GM21528 (cell line): ENCODE measurements around the gene JAG1.

ENCODE experiments used
- ATAC-seq: cut with Tn5 transposase; IDR thresholded peaks from one replicate; pipeline ENCODE4 v1.9.1; 2021; ENCODE audit warnings: mild to moderate bottlenecking, moderate library complexity; ENCODE audit not compliant: unreplicated experiment, low FRiP score

JAG1 gene

GRCh38 chr20:10669843-10670446 is 3.9 kb downstream of the JAG1 start:
- ATAC-seq, result no peak

DNA sequence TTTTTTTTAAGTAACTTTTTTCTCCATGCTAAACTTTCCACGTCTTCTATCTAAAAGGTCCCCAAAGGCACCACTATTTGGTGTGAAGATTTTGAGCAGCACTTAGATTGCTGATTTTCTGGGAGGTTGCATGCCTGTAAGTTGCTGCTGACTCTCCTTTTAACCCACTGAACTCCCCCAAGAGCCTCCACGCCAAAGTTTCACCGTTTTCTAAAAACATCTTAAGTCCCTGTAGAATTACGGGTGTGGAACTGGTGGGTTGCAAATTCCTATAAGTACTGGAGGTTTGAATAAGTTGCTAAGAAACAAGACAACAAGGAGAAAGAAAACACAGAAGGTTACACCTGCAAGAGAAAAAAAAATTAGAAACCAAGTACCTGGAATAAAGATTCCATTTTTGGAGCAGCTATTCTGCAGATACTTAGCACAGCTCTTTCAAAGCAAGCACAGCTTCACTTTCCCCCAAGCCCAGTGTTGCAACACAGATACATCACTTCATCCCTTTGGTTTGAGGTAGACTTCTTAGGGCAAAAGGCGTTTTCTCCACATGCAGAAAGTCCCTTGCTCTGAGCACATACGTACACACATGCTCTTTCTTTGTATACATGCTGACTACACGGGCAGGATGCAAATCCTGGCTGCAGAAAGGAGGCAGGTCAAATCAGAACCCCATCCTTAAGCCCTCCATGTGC is 5.0 kb downstream of the JAG1 start:
- no peak for ATAC-seq

DNA sequence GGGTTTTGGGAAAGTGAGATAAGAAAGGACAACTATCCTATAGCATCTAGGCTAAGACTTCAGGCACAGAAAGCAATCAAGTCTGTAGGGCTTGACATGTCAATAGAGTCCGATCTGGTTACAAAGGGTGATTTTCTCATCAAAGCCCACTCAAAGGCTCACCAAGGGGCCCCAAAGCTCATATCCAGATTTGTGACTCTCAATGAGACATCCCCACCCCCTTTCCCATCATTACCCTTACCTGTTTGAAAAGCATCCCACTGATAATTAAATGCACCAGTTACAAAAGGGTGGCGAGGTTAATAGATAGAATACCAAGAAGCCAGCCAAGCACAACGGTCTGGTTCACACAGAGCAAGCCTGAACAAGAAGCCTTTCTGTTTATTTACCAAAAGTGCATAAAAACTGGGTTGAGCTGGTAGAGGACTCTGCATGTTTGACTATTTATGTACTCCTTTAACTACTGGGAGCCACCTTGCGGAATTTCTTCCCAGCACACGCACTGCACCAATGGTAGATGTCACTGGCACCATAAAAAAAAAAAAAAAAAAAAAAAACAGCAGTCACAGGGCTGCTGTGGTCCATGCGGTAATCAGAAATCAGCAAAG is 6.1 kb downstream of the JAG1 start:
- ATAC-seq, result no peak

- no peak for ATAC-seq
Measured at GRCh38 chr20:10667077-10667401, 6.8 kb downstream of the JAG1 start.

- no peak for ATAC-seq
Measured at GRCh38 chr20:10666221-10667076, 7.3 kb downstream of the JAG1 start.

DNA sequence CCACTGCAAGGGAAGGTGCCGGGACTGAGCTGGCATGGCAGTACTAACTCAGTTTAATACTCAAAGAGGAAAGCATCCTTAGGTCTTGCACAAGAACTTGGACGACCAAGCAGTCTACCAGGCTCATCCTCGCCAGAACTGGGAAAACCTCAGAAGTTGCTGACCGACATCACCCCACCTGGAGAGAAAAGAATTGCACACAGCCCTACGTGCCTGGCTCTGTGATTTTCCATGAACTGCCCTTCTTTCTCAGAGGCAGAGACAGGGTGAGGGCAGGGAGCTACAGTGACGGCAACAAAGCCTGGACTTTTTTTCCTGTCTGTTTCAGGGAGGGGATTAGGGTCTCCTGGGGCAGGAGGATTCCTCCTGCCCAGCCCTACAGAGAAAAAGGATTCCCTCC is 8.0 kb downstream of the JAG1 start:
- no peak for ATAC-seq

DNA sequence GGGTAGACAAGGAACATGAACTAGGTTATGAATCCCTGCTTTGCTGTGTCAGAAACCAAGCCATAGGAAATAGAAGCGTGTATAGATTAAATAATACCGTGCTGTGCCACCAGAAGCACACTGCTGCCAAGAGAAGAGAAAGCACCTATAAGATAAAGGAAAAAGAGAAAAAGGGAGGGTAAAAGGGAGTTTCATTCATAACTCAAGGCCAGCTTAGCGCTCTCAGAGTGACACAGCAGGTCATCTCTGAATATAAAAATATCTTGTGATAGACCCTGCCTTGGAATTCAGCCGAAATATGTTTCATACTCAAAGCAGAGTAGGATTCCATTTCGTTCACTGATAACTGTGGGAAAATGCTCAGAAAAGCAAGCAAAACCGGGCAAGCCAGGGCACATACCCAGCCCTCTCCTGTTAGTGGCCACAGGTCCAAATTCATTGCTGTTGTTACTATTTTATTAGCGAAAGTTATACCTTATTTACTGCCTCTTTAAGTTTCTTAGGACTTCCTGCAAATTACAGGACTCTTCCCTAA is 8.7 kb downstream of the JAG1 start:
- ATAC-seq, result no peak

DNA sequence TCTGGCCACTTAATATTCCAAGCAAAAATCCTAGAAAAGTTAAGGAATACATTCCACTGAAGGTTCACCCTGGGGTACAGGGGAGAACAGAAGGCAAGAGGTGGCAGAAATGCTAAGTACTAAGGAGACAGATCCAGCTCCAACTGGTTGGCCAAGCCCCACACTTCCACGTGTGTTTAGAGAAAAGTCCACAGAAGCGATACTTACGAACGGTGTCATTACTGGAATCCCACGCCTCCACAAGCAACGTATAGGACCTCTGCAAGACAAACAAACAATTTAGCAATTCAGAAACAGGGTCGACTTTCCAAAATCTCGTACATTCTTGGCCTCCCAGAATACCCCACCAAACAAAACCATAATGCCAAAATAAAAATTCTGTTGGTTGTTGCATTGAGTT is 10.0 kb downstream of the JAG1 start:
- no peak for ATAC-seq

DNA sequence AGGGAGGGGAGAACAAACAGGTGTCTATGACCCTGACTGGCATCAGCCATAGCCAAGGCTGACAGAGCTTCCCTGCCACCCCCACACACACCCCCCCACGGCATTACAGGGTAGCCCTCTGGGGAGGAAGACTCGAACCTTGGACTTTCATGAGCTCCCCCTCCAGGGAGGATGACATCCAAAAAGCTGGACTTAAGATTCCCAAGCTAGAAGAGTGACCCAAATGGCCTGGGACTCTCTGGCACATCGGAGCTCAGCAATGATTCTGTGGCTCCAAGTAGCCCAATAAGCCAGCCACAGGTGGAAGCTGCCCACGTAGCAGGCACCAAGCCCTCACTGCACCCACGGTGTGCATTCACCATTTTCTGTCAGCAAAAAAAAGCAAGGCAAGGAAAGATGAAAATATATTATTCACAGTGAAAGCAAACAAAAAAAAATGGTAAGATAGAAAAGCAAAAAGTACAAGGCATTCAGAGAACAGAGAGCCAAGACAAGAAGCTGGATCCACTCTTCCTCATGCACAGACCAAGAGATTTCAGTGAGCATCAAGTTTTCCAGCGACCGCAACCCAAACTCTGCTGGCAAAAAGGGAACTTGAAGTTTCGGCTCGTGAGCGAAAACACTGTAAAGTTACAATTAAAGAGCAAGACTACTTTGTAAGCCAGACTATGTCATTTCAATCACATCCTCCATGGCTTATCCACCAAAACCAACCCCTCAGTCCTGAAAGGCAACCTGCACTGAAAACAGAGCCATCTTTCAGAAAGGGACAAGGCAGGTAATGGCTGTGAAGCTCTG is 10.9 kb downstream of the JAG1 start:
- no peak for ATAC-seq

DNA sequence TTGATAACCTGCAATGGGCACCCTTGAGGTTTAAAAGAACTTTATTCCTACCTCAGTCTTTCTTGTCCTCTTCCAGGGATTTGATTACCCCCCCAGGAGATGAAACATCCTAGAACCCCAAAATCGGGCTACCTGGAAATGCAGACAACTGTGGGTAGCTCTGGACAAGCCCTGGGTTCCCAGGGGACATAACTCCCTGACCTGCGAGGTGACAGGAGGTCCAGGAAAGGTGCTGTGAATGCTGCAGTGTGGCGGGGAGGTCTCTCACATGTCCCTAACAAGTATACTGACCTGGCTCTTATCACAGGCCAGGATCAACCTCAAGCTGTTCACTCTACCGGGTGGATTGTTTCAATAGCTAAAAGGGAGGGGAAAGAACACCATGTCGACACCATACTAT is 11.6 kb downstream of the JAG1 start:
- ATAC-seq, result no peak

- ATAC-seq, result no peak
Measured at GRCh38 chr20:10661261-10661660, 12.5 kb downstream of the JAG1 start.

- no peak for ATAC-seq
Measured at GRCh38 chr20:10660661-10661060, 13.1 kb downstream of the JAG1 start.

GRCh38 chr20:10659651-10660601 is 13.9 kb downstream of the JAG1 start:
- ATAC-seq, result no peak

GRCh38 chr20:10658876-10659632 is 14.7 kb downstream of the JAG1 start:
- ATAC-seq, result no peak

DNA sequence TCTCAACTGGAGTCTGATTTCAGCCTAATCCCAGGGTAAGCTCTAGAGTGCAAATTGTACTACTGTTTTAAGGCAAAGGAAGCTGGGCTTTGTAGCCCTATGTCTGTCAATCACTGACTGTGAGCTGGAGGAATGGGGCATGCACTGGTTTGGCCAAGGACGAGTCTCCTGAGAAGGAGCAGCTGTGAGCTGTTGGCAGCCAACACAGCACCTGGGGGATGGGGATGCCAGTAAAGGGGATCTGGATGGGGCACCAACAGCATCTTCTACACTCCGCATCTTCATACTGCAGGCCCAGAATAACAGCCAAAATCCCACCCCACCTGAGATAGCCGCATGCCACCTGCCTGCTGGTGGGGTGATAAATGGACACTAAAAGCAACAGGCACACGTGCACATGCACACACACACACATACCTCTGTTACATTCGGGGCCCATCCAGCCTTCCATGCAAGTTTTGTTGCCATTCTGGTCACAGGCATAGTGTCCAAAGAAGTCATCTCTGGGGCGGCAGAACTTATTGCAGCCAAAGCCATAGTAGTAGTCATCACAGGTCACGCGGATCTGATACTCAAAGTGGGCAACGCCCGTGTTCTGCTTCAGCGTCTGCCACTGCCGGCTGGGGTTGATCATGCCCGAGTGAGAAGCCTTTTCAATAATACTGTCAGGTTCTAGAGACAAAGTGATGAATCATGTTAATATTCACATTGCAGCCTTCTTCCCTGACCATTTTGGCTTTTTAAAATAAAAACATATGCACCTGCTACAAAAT is 15.6 kb downstream of the JAG1 start:
- ATAC-seq, result no peak

GRCh38 chr20:10657453-10657852 is 16.3 kb downstream of the JAG1 start:
- no peak for ATAC-seq

- ATAC-seq, result no peak
Measured at GRCh38 chr20:10655720-10656669, 17.8 kb downstream of the JAG1 start.
